B cell (primary cell): ENCODE results near the gene MAST2. TPM values are rescaled to one million over a fixed set of nuclear protein-coding genes. Genes with fewer than 3 reads are reported as not detected.

Experiments used
- ATAC-seq: fragments of 200-7000 bp; cut with Tn5 transposase; one replicate; pipeline ENCODE4 v1.10.0; 2021; ENCODE audit warnings: low read depth, mild to moderate bottlenecking, moderate number of reproducible peaks, moderate library complexity
- CTCF ChIA-PET: fragments of 350-600 bp; sonication (Branson Sonifier 250); formaldehyde crosslinking; loops from one replicate; lab custom pipeline; 2021; ENCODE audit warnings: antibody characterized with exemption, inconsistent platforms; lab: Charles Lee
- POLR2A ChIA-PET: fragments of 350-600 bp; sonication (Branson Sonifier 250); formaldehyde crosslinking; loops from one replicate; lab custom pipeline; 2021; ENCODE audit warnings: antibody characterized with exemption; lab: Charles Lee
- DNase-seq: peaks from one replicate; pipeline ENCODE4 v3.0.0; 2013
- H2AFZ ChIP-seq: 2 replicates; pipeline ENCODE4 v1.6.1; 2012; ENCODE audit warnings: mild to moderate bottlenecking, low read depth, low read length; ENCODE audit not compliant: insufficient read depth, poor library complexity, severe bottlenecking
- H3K27ac ChIP-seq, 2 donors: 1 replicate in 1 of 2; 2 replicates in 1 of 2; pipeline ENCODE4 v1.5.1; 2012 to 2013; ENCODE audit warnings: low read length in 2 of 2, mild to moderate bottlenecking in 2 of 2, moderate library complexity in 1 of 2
- H3K27me3 ChIP-seq, 4 experiments: fragments of 200-600 bp in 1 of 4; sonication (generic) in 1 of 4; replicated peaks in 1 of 4; 1 replicate in 2 of 4; 2 replicates in 2 of 4; pipeline versions ENCODE4 v1.6.1 to v1.7.0; 2013 to 2016; ENCODE audit warnings: low read length in 3 of 4, mild to moderate bottlenecking in 2 of 4, mixed read lengths in 1 of 4, moderate library complexity in 1 of 4; ENCODE audit not compliant: insufficient read depth in 4 of 4, control insufficient read depth in 3 of 4; ENCODE audit errors: control extremely low read depth in 1 of 4
- H3K36me3 ChIP-seq, 2 experiments: replicated peaks in 1 of 2; 1 replicate in 1 of 2; 2 replicates in 1 of 2; pipeline versions ENCODE4 v1.6.1 to v1.7.1; 2013; ENCODE audit warnings: low read length in 1 of 2; ENCODE audit not compliant: insufficient read depth in 2 of 2, control insufficient read depth in 1 of 2; ENCODE audit errors: control extremely low read depth in 1 of 2, extremely low read depth in 1 of 2
- H3K4me1 ChIP-seq, 2 donors: fragments of 200-600 bp in 1 of 2; sonication (generic) in 1 of 2; 1 replicate in 1 of 2; 2 replicates in 1 of 2; pipeline versions ENCODE4 v1.5.1 to v1.6.1; 2013 to 2017; ENCODE audit warnings: low read length in 2 of 2; ENCODE audit not compliant: control insufficient read depth in 2 of 2, insufficient read depth in 2 of 2
- H3K4me2 ChIP-seq: replicated peaks from 2 replicates; pipeline ENCODE3; 2012; ENCODE audit warnings: mild to moderate bottlenecking, low read depth, low read length; ENCODE audit not compliant: poor library complexity, severe bottlenecking
- H3K4me3 ChIP-seq, 5 experiments: fragments of 200-600 bp in 1 of 5; sonication (generic) in 1 of 5; 1 replicate in 3 of 5; 2 replicates in 2 of 5; pipeline versions ENCODE4 v1.5.1 to v1.7.0; 2011 to 2016; ENCODE audit warnings: low read length in 4 of 5, mild to moderate bottlenecking in 4 of 5, low read depth in 2 of 5, control low read depth in 1 of 5, moderate library complexity in 1 of 5; ENCODE audit not compliant: insufficient read depth in 1 of 5; ENCODE audit errors: control extremely low read depth in 1 of 5, extremely low read depth in 1 of 5
- H3K79me2 ChIP-seq: fragments of 200-600 bp; sonication (generic); one replicate; pipeline ENCODE4 v1.6.0; 2016; ENCODE audit warnings: low read length; ENCODE audit not compliant: control insufficient read depth, insufficient read depth
- H3K9ac ChIP-seq: fragments of 200-600 bp; sonication (generic); 2 replicates; pipeline ENCODE4 v1.6.1; 2017; ENCODE audit warnings: mild to moderate bottlenecking, low read length, moderate library complexity
- H3K9me3 ChIP-seq, 3 donors: one replicate each; pipeline versions ENCODE4 v1.6.1 to v1.7.1; 2013; ENCODE audit warnings: low read length in 2 of 3; ENCODE audit not compliant: control insufficient read depth in 2 of 3, insufficient read depth in 1 of 3; ENCODE audit errors: control extremely low read depth in 1 of 3
- H4K20me1 ChIP-seq: 2 replicates; pipeline ENCODE4 v1.6.0; 2012; ENCODE audit warnings: mild to moderate bottlenecking, low read length; ENCODE audit not compliant: insufficient read depth, control insufficient read depth, poor library complexity, severe bottlenecking
- H3K27ac Mint-ChIP-seq: one replicate; pipeline ENCODE4 v1.8.0; 2021; ENCODE audit warnings: mixed read lengths
- H3K27me3 Mint-ChIP-seq: one replicate; pipeline ENCODE4 v1.8.0; 2021; ENCODE audit warnings: mixed read lengths
- H3K4me1 Mint-ChIP-seq: one replicate; pipeline ENCODE4 v1.8.0; 2021; ENCODE audit warnings: mixed read lengths
- H3K4me3 Mint-ChIP-seq: one replicate; pipeline ENCODE4 v1.8.0; 2021; ENCODE audit warnings: mixed read lengths
- H3K9me3 Mint-ChIP-seq: one replicate; pipeline ENCODE4 v1.8.0; 2022; ENCODE audit warnings: mixed read lengths; ENCODE audit not compliant: insufficient read depth
- CTCF ChIP-seq: fragments of 200-600 bp; IDR thresholded peaks from one replicate; pipeline ENCODE4 v1.8.0; 2022; ENCODE audit warnings: antibody characterized with exemption, mild to moderate bottlenecking
- EZH2 ChIP-seq: IDR thresholded peaks from 2 replicates; pipeline ENCODE4 v1.6.1; 2012; ENCODE audit warnings: borderline replicate concordance, low read depth, mild to moderate bottlenecking, moderate library complexity, low read length; ENCODE audit not compliant: insufficient read depth, poor library complexity, severe bottlenecking
- WGBS: methylation state at CpG from one replicate; pipeline ENCODE4 v1.1.5; 2013; ENCODE audit warnings: missing lambda C conversion rate; ENCODE audit not compliant: insufficient coverage; 5-methylcytosine and 5-hydroxymethylcytosine counted together
- intact Hi-C: fragments of 100-400 bp; cut with micrococcal nuclease; formaldehyde crosslinking; loops from one replicate; pipeline ENCODE4 v1.10.0; 2022
- polyA plus RNA-seq: library from polyadenylated mRNA; depleted of rRNA; stranded (reverse); fragments of >200 nt; gene quantifications from 2 replicates; pipeline ENCODE4 v1.2.3, GENCODE V29; 2012
- total RNA-seq, 2 donors: library from RNA; stranded (reverse); fragments of 120-200 nt in 1 of 2; gene quantifications; 1 replicate in 1 of 2; 2 replicates in 1 of 2; pipeline versions ENCODE4 v1.2.3 to v1.2.4, GENCODE V29; 2013 to 2022

MAST2 gene
- total and polyA plus RNA-seq, 2 donors (not counting 1 experiment from before 2014, with no cell fraction given): 12.5 to 23.3 TPM

- peaks cover 16% of the 10 kb centered on the region for H3K4me1 Mint-ChIP-seq
- no peaks in the 10 kb centered on the region for H3K27me3 Mint-ChIP-seq
- ChIA-PET POLR2A (no interaction called here), CTCF (no interaction called here)
- Histone ChIP-seq H3K4me2 (no peak overlapping the region), H3K27ac (no peak overlapping the region), H3K36me3 (no peaks in the 10 kb centered on the region), H3K79me2 (no peaks in the 10 kb centered on the region), H3K9me3 (peaks cover 0 to 10% (median 0%) of the 10 kb centered on the region in 3 donors), H3K4me1 (peaks cover 4 to 5% of the 10 kb centered on the region in 2 donors), H3K4me3 (no peak overlapping the region), H2AFZ (no peak overlapping the region), H3K9ac (no peak overlapping the region), H4K20me1 (no peaks in the 10 kb centered on the region), H3K27me3 (no peaks in the 10 kb centered on the region)
- no peaks in the 10 kb centered on the region for H3K9me3 Mint-ChIP-seq
- 96% methylated on average over 2 of the region's 2 CpGs for WGBS
- intact Hi-C loops: no loop called here
- TF ChIP-seq EZH2 (no peak), CTCF (no peak)
- no peak overlapping the region for H3K27ac Mint-ChIP-seq
- ATAC-seq (no peak), DNase-seq (no peak)
- H3K4me3 Mint-ChIP-seq: no peak overlapping the region
These were observed 148.7 kb downstream of the MAST2 start for GRCh38 chr1:45952072-45952471.

GRCh38 chr1:45953934-45954847 lies 150.8 kb downstream of the MAST2 start:
- H3K27me3 ChIP-seq: no peaks in the 10 kb centered on the region
- Mint-ChIP-seq H3K9me3 (no peaks in the 10 kb centered on the region), H3K27ac (no peak overlapping the region), H3K4me1 (peaks cover 3% of the 10 kb centered on the region), H3K27me3 (no peaks in the 10 kb centered on the region), H3K4me3 (no peak overlapping the region)
- 100% methylated on average over 1 of the region's 9 CpGs for WGBS
- H3K4me2 ChIP-seq: no peak overlapping the region
- no peak overlapping the region for H3K4me3 ChIP-seq
- no peak overlapping the region for H3K9ac ChIP-seq
- no peak for ATAC-seq
- no peak overlapping the region for H3K27ac ChIP-seq
- POLR2A ChIA-PET: no interaction called here
- TF ChIP-seq EZH2: no peak
- no peak for TF ChIP-seq CTCF
- no peaks in the 10 kb centered on the region for H4K20me1 ChIP-seq
- H3K36me3 ChIP-seq: no peaks in the 10 kb centered on the region
- H3K9me3 ChIP-seq: no peaks in the 10 kb centered on the region
- H3K79me2 ChIP-seq: no peaks in the 10 kb centered on the region
- no peaks in the 10 kb centered on the region for H3K4me1 ChIP-seq
- H2AFZ ChIP-seq: no peak overlapping the region
- no peak for DNase-seq
- CTCF ChIA-PET: no interaction called here
- intact Hi-C loops: no loop called here
